NCI-H2107 treated with DMSO at 0.1 percent for 48 hours (cell line): ENCODE results near the gene CSF2RB.

Experiments
- DNase-seq: peaks from one replicate; lab custom pipeline; 2025; ENCODE audit not compliant: unreplicated experiment; lab: John Stamatoyannopoulos, UW

CSF2RB gene

GRCh38 chr22:36913427-36914389 is at the start of gene CSF2RB:
Gene CSF2RB (plus strand): TSS chr22:36913628. CDS start chr22:36922208, 8,580 bp downstream.
- no peak for DNase-seq

- no peak for DNase-seq
Measured at GRCh38 chr22:36863979-36864378, 49.4 kb upstream of the CSF2RB start.

- DNase-seq: no peak
Measured at GRCh38 chr22:36864454-36865215, 48.8 kb upstream of the CSF2RB start.

GRCh38 chr22:36865346-36865745 is 48.1 kb upstream of the CSF2RB start:
- DNase-seq: no peak

GRCh38 chr22:36867695-36868094 is 45.7 kb upstream of the CSF2RB start:
- DNase-seq: no peak

GRCh38 chr22:36868546-36869181 is 44.8 kb upstream of the CSF2RB start:
- no peak for DNase-seq

DNA sequence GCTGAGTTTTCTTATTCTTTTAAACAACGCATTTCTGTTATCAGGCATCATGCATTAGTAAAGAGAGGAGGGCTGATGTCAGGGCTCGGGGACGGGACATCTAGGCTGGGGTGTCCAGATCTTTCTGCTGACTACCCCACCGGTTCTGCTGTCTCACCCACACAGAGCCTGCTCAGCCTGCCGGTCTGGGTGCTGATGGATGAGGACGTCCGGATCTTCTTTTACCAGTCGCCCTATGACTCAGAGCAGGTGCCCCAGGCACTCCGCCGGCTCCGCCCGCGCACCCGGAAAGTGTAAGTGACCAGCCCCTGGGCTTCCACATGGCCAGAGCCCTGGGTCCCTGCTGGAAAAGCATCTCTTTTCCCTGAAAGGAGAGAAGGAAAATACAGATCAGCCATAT is 43.2 kb upstream of the CSF2RB start:
- DNase-seq: no peak

DNA sequence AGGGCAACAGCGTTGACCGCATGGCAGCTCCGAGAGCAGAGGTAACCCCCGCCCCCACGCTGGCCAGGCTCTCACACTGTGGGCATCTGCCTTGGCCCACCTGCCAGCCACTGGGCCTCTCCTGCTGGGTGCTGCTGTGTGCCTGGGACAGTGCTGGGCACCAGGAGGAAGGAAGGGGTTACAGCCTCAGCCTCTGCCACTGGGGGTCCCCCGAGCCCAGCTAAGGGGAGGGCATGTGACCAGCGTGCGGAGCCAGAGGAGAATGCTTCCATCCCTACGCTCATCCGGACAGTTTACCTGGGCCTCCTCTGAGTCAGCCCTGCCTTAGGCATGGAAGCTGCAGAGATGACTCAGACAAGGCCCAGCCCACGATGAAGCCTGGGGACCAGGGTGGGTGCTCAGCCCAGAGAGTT is 41.8 kb upstream of the CSF2RB start:
- DNase-seq: no peak

GRCh38 chr22:36872084-36872483 is 41.3 kb upstream of the CSF2RB start:
- DNase-seq: no peak

DNA sequence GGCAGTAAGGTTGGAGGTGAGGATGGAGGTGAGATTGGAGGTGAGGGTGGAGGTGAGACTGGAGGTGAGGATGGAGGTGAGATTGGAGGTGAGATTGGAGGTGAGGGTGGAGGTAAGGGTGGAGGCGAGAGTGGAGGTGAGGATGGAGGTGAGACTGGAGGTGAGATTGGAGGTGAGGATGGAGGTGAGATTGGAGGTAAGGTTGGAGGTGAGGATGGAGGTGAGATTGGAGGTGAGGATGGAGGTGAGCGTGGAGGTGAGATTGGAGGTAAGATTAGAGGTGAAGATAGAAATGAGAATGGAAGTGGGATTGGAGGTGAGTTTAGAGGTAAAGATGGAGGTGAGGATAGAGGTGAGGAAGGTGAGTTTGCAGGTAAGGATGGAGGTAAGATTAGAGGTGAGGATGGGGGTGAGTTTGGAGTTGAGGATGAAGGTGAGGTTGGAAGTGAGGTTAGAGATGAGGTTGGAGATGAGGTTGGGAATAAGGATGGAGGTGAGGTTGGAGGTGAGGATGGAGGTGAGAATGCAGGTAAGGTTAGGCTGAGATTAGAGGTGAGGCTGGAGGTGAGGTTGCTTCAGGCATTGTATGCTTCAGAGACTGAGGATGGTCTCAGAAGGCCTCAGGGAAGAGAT is 40.4 kb upstream of the CSF2RB start:
- no peak for DNase-seq

- no peak for DNase-seq
Measured at GRCh38 chr22:36873614-36874308, 39.7 kb upstream of the CSF2RB start.

DNA sequence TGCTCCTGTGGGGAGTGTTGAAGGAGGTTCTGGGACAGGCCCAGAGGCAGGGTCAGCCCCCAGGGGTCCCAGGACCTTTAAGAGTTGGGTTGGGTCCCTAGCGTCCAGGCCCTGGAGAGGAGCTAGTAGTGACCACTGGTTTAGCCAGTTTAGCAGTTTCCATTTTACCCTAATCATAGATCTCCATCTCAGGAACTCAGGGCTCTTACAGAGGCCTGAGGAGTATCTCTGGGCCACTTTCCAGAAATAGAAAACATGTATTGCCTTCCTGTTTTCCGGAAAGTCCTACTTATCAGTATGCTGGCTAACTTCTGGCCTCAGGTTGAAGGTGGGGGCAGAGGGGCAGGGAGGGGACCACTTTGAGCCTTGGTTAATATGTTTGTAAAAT is 39.1 kb upstream of the CSF2RB start:
- DNase-seq: no peak

DNA sequence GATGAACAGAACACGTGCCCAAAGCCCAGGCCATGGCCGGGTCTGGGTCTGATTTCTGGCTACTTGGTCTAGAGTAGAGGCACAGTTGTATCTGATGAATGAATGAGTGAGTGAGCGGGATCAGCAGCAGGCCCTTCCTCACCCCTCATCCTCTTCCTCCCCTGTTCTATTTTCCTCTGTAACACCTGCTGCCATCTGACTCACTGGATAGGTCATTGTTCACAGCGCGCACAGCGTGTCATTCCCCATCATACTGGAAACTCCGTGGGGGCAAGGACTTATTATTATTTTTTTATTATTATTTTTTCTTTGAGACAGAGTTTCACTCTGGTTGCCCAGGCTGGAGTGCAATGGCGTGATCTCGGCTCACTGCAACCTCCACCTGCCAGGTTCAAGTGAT is 38.7 kb upstream of the CSF2RB start:
- no peak for DNase-seq

GRCh38 chr22:36875741-36876140 is 37.7 kb upstream of the CSF2RB start:
- no peak for DNase-seq

DNA sequence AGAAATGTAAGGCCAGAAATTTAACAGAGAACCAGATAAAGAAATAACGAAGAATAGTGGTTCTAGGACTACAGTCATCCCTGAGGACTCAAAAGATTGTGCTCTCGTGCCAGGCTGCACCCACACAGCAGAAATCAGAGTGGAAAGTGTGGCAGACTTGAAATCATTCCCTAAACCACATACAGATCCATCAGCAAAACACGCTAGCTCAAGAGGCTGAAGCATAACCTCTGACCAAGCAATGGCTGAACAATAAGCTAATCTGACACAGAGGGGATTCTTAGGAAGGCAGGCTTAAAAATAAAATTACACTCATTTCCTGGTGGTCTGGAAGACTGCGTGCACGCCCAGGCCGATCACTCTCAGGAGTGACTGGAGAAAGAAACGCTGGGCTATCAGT is 33.7 kb upstream of the CSF2RB start:
- DNase-seq: no peak

- DNase-seq: no peak
Measured at GRCh38 chr22:36881504-36882245, 31.8 kb upstream of the CSF2RB start.

GRCh38 chr22:36884349-36885158 is 28.9 kb upstream of the CSF2RB start:
- no peak for DNase-seq

DNA sequence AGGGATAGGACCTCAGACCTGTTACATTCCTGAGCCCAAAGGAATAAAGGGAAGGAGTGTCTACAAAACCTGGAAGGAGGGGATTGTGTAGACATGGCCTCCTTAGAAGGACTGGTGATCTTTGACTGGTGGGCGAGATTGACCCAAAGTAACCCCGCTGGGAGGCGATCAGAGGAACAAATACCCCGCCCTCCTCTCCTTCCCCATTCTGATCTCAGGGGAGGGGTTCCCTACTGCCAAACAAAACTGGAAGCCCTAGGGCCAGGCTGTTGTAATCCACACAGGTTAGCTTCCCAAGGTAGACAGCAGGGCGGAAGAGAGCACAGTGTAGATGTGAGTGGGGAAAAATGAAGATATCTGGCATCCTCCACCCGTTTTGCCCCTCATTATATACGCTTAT is 28.0 kb upstream of the CSF2RB start:
- DNase-seq: no peak

- no peak for DNase-seq
Measured at GRCh38 chr22:36886016-36886415, 27.4 kb upstream of the CSF2RB start.
